ENCODE results near the gene LENG1.

The LENG1 gene

GRCh38 chr19:54162241-54162805 lies 2.8 kb upstream of the LENG1 start:
- peak; percentile 86 for DNase-seq

GRCh38 chr19:54160854-54161253 lies 1.3 kb upstream of the LENG1 start:
- DNase-seq = no peak

GRCh38 chr19:54160182-54160811 lies 776 bp upstream of the LENG1 start:
- no peak for DNase-seq

GRCh38 chr19:54158812-54159351 lies 639 bp downstream of the LENG1 start:
- no peak for DNase-seq

GRCh38 chr19:54156953-54157352 lies 2.6 kb downstream of the LENG1 start:
- DNase-seq = no peak

- no peak for DNase-seq
Measured at GRCh38 chr19:54156490-54156889, 3.0 kb downstream of the LENG1 start.

GRCh38 chr19:54155694-54156093 lies 3.8 kb downstream of the LENG1 start:
- no peak for DNase-seq

- peak; percentile 41 for DNase-seq
Measured at GRCh38 chr19:54154603-54155345, 4.7 kb downstream of the LENG1 start.

GRCh38 chr19:54153731-54154326 lies 5.7 kb downstream of the LENG1 start:
- DNase-seq = no peak

GRCh38 chr19:54152878-54153524 lies 6.5 kb downstream of the LENG1 start:
- no peak for DNase-seq

- DNase-seq = no peak
Measured at GRCh38 chr19:54152267-54152666, 7.3 kb downstream of the LENG1 start.

GRCh38 chr19:54151362-54152035 lies 8.0 kb downstream of the LENG1 start:
- no peak for DNase-seq

- DNase-seq = no peak
Measured at GRCh38 chr19:54149021-54149812, 10.3 kb downstream of the LENG1 start.

- DNase-seq = no peak
Measured at GRCh38 chr19:54148158-54148557, 11.4 kb downstream of the LENG1 start.

GRCh38 chr19:54147676-54148075 lies 11.8 kb downstream of the LENG1 start:
- no peak for DNase-seq

- no peak for DNase-seq
Measured at GRCh38 chr19:54145541-54146158, 13.9 kb downstream of the LENG1 start.

- DNase-seq = no peak
Measured at GRCh38 chr19:54142166-54142780, 17.2 kb downstream of the LENG1 start.

- no peak for DNase-seq
Measured at GRCh38 chr19:54141356-54141755, 18.2 kb downstream of the LENG1 start.

- DNase-seq = no peak
Measured at GRCh38 chr19:54138489-54139256, 20.8 kb downstream of the LENG1 start.
